H1 (cell line): Measurements from ENCODE around the gene PXT1. TPM values are rescaled to one million over a fixed set of nuclear protein-coding genes. Genes with fewer than 3 reads are reported as not detected.

Experiments used
- CTCF ChIA-PET: fragments of 300-600 bp; sonication (Branson Sonifier 250); formaldehyde crosslinking; loops from one replicate; lab custom pipeline; 2021; ENCODE audit not compliant: partially characterized antibody; lab: Charles Lee
- POLR2A ChIA-PET: fragments of 300-600 bp; sonication (Branson Sonifier 250); formaldehyde crosslinking; loops from one replicate; lab custom pipeline; 2021; ENCODE audit warnings: inconsistent platforms; ENCODE audit not compliant: partially characterized antibody; lab: Charles Lee
- DNase-seq, 2 experiments: peaks; one replicate each; pipeline versions ENCODE4 v3.0.0 to v3.0.0-alpha.2; 2010 to 2022; ENCODE audit warnings: low spot score in 2 of 2, low read depth in 1 of 2, mixed read lengths in 1 of 2
- FAIRE-seq: peaks from 2 replicates; lab custom pipeline; 2011; peaks lifted over from hg19 to GRCh38; lab: Jason Lieb, UNC
- H2AFZ ChIP-seq: 2 replicates; pipeline ENCODE4 v1.8.1; 2012; ENCODE audit warnings: low read length, inconsistent platforms
- H2AK5ac ChIP-seq: 2 replicates; pipeline ENCODE4 v1.6.1; 2013; ENCODE audit warnings: low read depth, low read length
- H2BK120ac ChIP-seq: replicated peaks from 2 replicates; pipeline ENCODE3; 2013; ENCODE audit warnings: low read depth, low read length, inconsistent platforms
- H2BK12ac ChIP-seq: 2 replicates; pipeline ENCODE4 v1.6.1; 2013; ENCODE audit warnings: low read depth, low read length
- H2BK15ac ChIP-seq: 2 replicates; pipeline ENCODE4 v1.6.1; 2013; ENCODE audit warnings: low read length
- H2BK20ac ChIP-seq: 2 replicates; pipeline ENCODE4 v1.6.1; 2013; ENCODE audit warnings: low read length
- H2BK5ac ChIP-seq: 2 replicates; pipeline ENCODE4 v1.6.1; 2013; ENCODE audit warnings: low read depth, low read length
- H3K14ac ChIP-seq: 2 replicates; pipeline ENCODE4 v1.6.1; 2013; ENCODE audit warnings: inconsistent platforms; ENCODE audit not compliant: insufficient read length
- H3K18ac ChIP-seq: 2 replicates; pipeline ENCODE4 v1.6.1; 2013; ENCODE audit warnings: low read length; ENCODE audit errors: extremely low read depth
- H3K23ac ChIP-seq: 2 replicates; pipeline ENCODE4 v1.6.1; 2013; ENCODE audit warnings: inconsistent platforms; ENCODE audit not compliant: insufficient read length
- H3K23me2 ChIP-seq: 2 replicates; pipeline ENCODE4 v1.6.1; 2013; ENCODE audit warnings: low read depth, low read length
- H3K27ac ChIP-seq: 2 replicates; pipeline ENCODE4 v1.6.1; 2011; ENCODE audit warnings: low read depth, low read length, inconsistent platforms
- H3K27me3 ChIP-seq, 4 experiments: replicated peaks in 1 of 4; 1 replicate in 1 of 4; 2 replicates in 3 of 4; pipeline versions ENCODE4 v1.6.1 to v1.8.1; 2011 to 2013; ENCODE audit warnings: low read length in 3 of 4, mild to moderate bottlenecking in 3 of 4, inconsistent platforms in 2 of 4, mixed read lengths in 2 of 4, moderate library complexity in 1 of 4; ENCODE audit not compliant: control insufficient read depth in 3 of 4, insufficient read depth in 3 of 4; ENCODE audit errors: extremely low read depth in 1 of 4
- H3K36me3 ChIP-seq, 4 experiments: 2 replicates each; pipeline versions ENCODE4 v1.6.1 to v1.8.1; 2011 to 2013; ENCODE audit warnings: mild to moderate bottlenecking in 4 of 4, low read length in 3 of 4, moderate library complexity in 2 of 4, control low read depth in 1 of 4, inconsistent platforms in 1 of 4; ENCODE audit not compliant: insufficient read depth in 4 of 4, control insufficient read depth in 2 of 4
- H3K4ac ChIP-seq: replicated peaks from 2 replicates; pipeline ENCODE3; 2013; ENCODE audit warnings: low read length, low read depth, mixed read lengths, inconsistent platforms; ENCODE audit not compliant: insufficient read length
- H3K4me1 ChIP-seq, 4 experiments: replicated peaks in 1 of 4; 1 replicate in 1 of 4; 2 replicates in 3 of 4; pipeline versions ENCODE4 v1.6.1 to v1.8.1; 2011 to 2013; ENCODE audit warnings: low read length in 3 of 4, inconsistent platforms in 2 of 4, mixed read lengths in 1 of 4; ENCODE audit not compliant: insufficient read depth in 4 of 4, control insufficient read depth in 3 of 4
- H3K4me2 ChIP-seq, 2 experiments: 2 replicates each; pipeline versions ENCODE4 v1.6.1 to v1.8.1; 2011 to 2013; ENCODE audit warnings: low read depth in 2 of 2, low read length in 2 of 2, control low read depth in 1 of 2, inconsistent platforms in 1 of 2, mild to moderate bottlenecking in 1 of 2; ENCODE audit not compliant: insufficient read depth in 1 of 2
- H3K4me3 ChIP-seq, 4 experiments: fragments of 200-600, 300-600 bp in 1 of 4; sonication (generic), shearing (Covaris generic), sonication (Bioruptor Twin) in 1 of 4; 2 replicates each; pipeline versions ENCODE4 v1.5.1 to v1.8.1; 2011 to 2016; ENCODE audit warnings: low read length in 4 of 4, low read depth in 3 of 4, control low read depth in 2 of 4, inconsistent platforms in 2 of 4, mild to moderate bottlenecking in 2 of 4, mixed read lengths in 1 of 4, moderate library complexity in 1 of 4; ENCODE audit not compliant: insufficient read depth in 2 of 4; ENCODE audit errors: extremely low read depth in 1 of 4
- H3K56ac ChIP-seq: replicated peaks from 2 replicates; pipeline ENCODE3; 2013; ENCODE audit warnings: low read depth, mild to moderate bottlenecking, mixed read lengths, low read length, inconsistent platforms; ENCODE audit not compliant: insufficient read length
- H3K79me1 ChIP-seq: 2 replicates; pipeline ENCODE4 v1.6.1; 2013; ENCODE audit warnings: low read depth, low read length, control low read depth
- H3K79me2 ChIP-seq, 2 experiments: 2 replicates each; pipeline versions ENCODE4 v1.6.1 to v1.8.1; 2012 to 2013; ENCODE audit warnings: low read length in 2 of 2, mild to moderate bottlenecking in 2 of 2, inconsistent platforms in 1 of 2; ENCODE audit not compliant: insufficient read depth in 2 of 2, control insufficient read depth in 1 of 2
- H3K9ac ChIP-seq, 4 experiments: replicated peaks in 1 of 4; 1 replicate in 1 of 4; 2 replicates in 3 of 4; pipeline versions ENCODE4 v1.6.1 to v1.8.1; 2011 to 2013; ENCODE audit warnings: low read depth in 3 of 4, low read length in 3 of 4, control low read depth in 2 of 4, mild to moderate bottlenecking in 2 of 4, moderate library complexity in 2 of 4, inconsistent platforms in 1 of 4; ENCODE audit errors: extremely low read depth in 1 of 4
- H3K9me3 ChIP-seq, 2 experiments: 2 replicates each; pipeline versions ENCODE4 v1.6.1 to v1.8.1; 2012 to 2013; ENCODE audit warnings: mild to moderate bottlenecking in 2 of 2, moderate library complexity in 2 of 2, control low read depth in 1 of 2, inconsistent platforms in 1 of 2, low read depth in 1 of 2, low read length in 1 of 2, mixed read lengths in 1 of 2; ENCODE audit not compliant: insufficient read depth in 2 of 2
- H4K20me1 ChIP-seq, 2 experiments: replicated peaks in 1 of 2; 2 replicates each; pipeline versions ENCODE3 to v1.8.1; 2011 to 2013; ENCODE audit warnings: inconsistent platforms in 2 of 2, low read length in 2 of 2, mild to moderate bottlenecking in 1 of 2; ENCODE audit not compliant: insufficient read depth in 2 of 2, control insufficient read depth in 1 of 2
- H4K5ac ChIP-seq: 2 replicates; pipeline ENCODE4 v1.6.1; 2013; ENCODE audit warnings: low read length, low read depth, mixed read lengths, inconsistent platforms; ENCODE audit not compliant: insufficient read length
- H4K8ac ChIP-seq: 2 replicates; pipeline ENCODE4 v1.8.0; 2013; ENCODE audit warnings: mild to moderate bottlenecking, moderate library complexity, low read length, inconsistent platforms; ENCODE audit not compliant: insufficient read depth; ENCODE audit errors: extremely low read depth
- H4K91ac ChIP-seq: replicated peaks from 2 replicates; pipeline ENCODE3; 2013; ENCODE audit warnings: low read length, mixed read lengths, inconsistent platforms; ENCODE audit not compliant: insufficient read length
- ASH2L ChIP-seq: fragments of 200-600, 300-600 bp; sonication (generic); IDR thresholded peaks from one replicate; pipeline ENCODE4 v1.7.1; 2017; ENCODE audit warnings: low read length
- ATF3 ChIP-seq: IDR thresholded peaks from 2 replicates; pipeline ENCODE4 v1.6.1; 2011; ENCODE audit warnings: low read depth, mild to moderate bottlenecking, low read length; ENCODE audit not compliant: insufficient read depth
- BRCA1 ChIP-seq: IDR thresholded peaks from 2 replicates; pipeline ENCODE4 v1.6.1; 2012; ENCODE audit warnings: low read depth, low read length, improper control_type of control experiment
- CREB1 ChIP-seq: IDR thresholded peaks from 2 replicates; pipeline ENCODE4 v1.6.1; 2012; ENCODE audit warnings: inconsistent platforms
- CTBP2 ChIP-seq: IDR thresholded peaks from 2 replicates; pipeline ENCODE4 v1.7.0; 2011; ENCODE audit warnings: borderline replicate concordance, mild to moderate bottlenecking, moderate library complexity, mixed read lengths, low read length; ENCODE audit not compliant: insufficient read depth, insufficient read length
- EGR1 ChIP-seq: IDR thresholded peaks from 2 replicates; pipeline ENCODE4 v1.6.1; 2011; ENCODE audit warnings: low read depth, low read length, borderline replicate concordance
- FOSL1 ChIP-seq: IDR thresholded peaks from 2 replicates; pipeline ENCODE4 v1.6.1; 2011; ENCODE audit warnings: mild to moderate bottlenecking, low read depth, low read length, moderate library complexity; ENCODE audit not compliant: insufficient read depth
- GABPA ChIP-seq: IDR thresholded peaks from 2 replicates; pipeline ENCODE4 v1.6.1; 2011; ENCODE audit warnings: mild to moderate bottlenecking, low read length, moderate library complexity, borderline replicate concordance; ENCODE audit not compliant: insufficient read depth
- KDM1A ChIP-seq: fragments of 200-600, 300-600 bp; sonication (generic); IDR thresholded peaks from 2 replicates; pipeline ENCODE4 v1.7.1; 2016; ENCODE audit warnings: mild to moderate bottlenecking, low read length, borderline replicate concordance
- MAFK ChIP-seq: IDR thresholded peaks from 2 replicates; pipeline ENCODE4 v1.6.1; 2012; ENCODE audit warnings: low read depth, mild to moderate bottlenecking, improper control_type of control experiment, low read length
- POLR2A ChIP-seq, 2 experiments: IDR thresholded peaks; 1 replicate in 1 of 2; 2 replicates in 1 of 2; pipeline ENCODE4 v1.6.1; 2011; ENCODE audit warnings: low read depth in 2 of 2, low read length in 2 of 2, mild to moderate bottlenecking in 2 of 2; ENCODE audit errors: control extremely low read depth in 1 of 2
- SRF ChIP-seq: IDR thresholded peaks from 2 replicates; pipeline ENCODE4 v1.6.1; 2011; ENCODE audit warnings: mild to moderate bottlenecking, low read depth, low read length, moderate library complexity
- TAF1 ChIP-seq: IDR thresholded peaks from 2 replicates; pipeline ENCODE4 v1.6.1; 2011; ENCODE audit warnings: mild to moderate bottlenecking, low read depth, low read length
- TBP ChIP-seq: IDR thresholded peaks from 2 replicates; pipeline ENCODE4 v1.6.1; 2011; ENCODE audit warnings: low read depth, low read length, improper control_type of control experiment
- WGBS, 2 experiments: shearing (Covaris generic) in 1 of 2; methylation state at CpG; one replicate each; pipeline versions ENCODE4 v1.1.6 to v1.1.7; 2013 to 2015; ENCODE audit warnings: low lambda C conversion rate in 2 of 2, mixed read lengths in 2 of 2, inconsistent platforms in 1 of 2, low coverage in 1 of 2, missing lambda C conversion rate in 1 of 2; ENCODE audit not compliant: insufficient replicate concordance in 2 of 2, insufficient coverage in 1 of 2, insufficient read length in 1 of 2; ENCODE audit errors: extremely low coverage in 1 of 2, missing lambda C conversion rate in 1 of 2; 5-methylcytosine and 5-hydroxymethylcytosine counted together
- polyA plus RNA-seq, 7 experiments: library from polyadenylated mRNA; depleted of rRNA in 3 of 7; stranded (reverse) in 5 of 7; unstranded in 2 of 7; fragments of >200 nt in 5 of 7; fragments of 200-250 nt in 2 of 7; gene quantifications; 1 replicate in 5 of 7; 2 replicates in 1 of 7; 4 replicates in 1 of 7; pipeline versions ENCODE4 v1.2.1 to v1.2.3, GENCODE V29; 2011 to 2013; ENCODE audit warnings: missing spikeins in 2 of 7, mixed read lengths in 2 of 7
- total RNA-seq: library from RNA; stranded (reverse); fragmentation: NEBNext Ultra II Directional; extraction: Animal tissue kit (Norgen Biotek cat#: 25700); gene quantifications from 2 replicates; pipeline ENCODE4 v1.2.1, GENCODE V29; 2021

Gene PXT1
- total and polyA plus RNA-seq, 2 of the 8 experiments (the other 6 are each of a cell fraction or from before 2014, with no cell fraction given), result 0.06 TPM; not detected in 1

- no peak for FAIRE-seq
Measured at GRCh38 chr6:36378243-36378920, 64.3 kb downstream of the PXT1 start.

More at GRCh38 chr6:36378243-36378920, 64.3 kb downstream of the PXT1 start:
- H3K23ac ChIP-seq, result no peak overlapping the region
- H3K56ac ChIP-seq, result no peak overlapping the region
- H4K5ac ChIP-seq, result no peak overlapping the region
- H2BK20ac ChIP-seq, result no peak overlapping the region
- H3K23me2 ChIP-seq, result no peaks in the 10 kb centered on the region
- H2AFZ ChIP-seq, result no peak overlapping the region
- POLR2A ChIA-PET, result no interaction called here
- no peak overlapping the region for H4K8ac ChIP-seq
- H2BK15ac ChIP-seq, result no peak overlapping the region
- WGBS, 2 experiments, result 99% methylated on average over 4 of the region's 4 CpGs; no CpG with 5 or more reads in 1 of the 2 experiments
- no peak overlapping the region for H3K4me2 ChIP-seq
- no peaks in the 10 kb centered on the region for H3K79me2 ChIP-seq
- no peak overlapping the region for H2BK12ac ChIP-seq
- H2BK120ac ChIP-seq, result no peak overlapping the region
- no peak for TF ChIP-seq MAFK
- TF ChIP-seq ASH2L, result no peak
- TF ChIP-seq CREB1, result no peak
- no peak for TF ChIP-seq GABPA
- no peak for TF ChIP-seq CTBP2
- no peak for TF ChIP-seq KDM1A
- no peak for TF ChIP-seq TAF1
- no peak for TF ChIP-seq SRF
- no peak for TF ChIP-seq ATF3
- no peak for TF ChIP-seq BRCA1
- no peak for TF ChIP-seq POLR2A (IDR thresholded peaks at IDR 0.05; ENCODE audit: control extremely low read depth in 1 of 2, low read depth in 2 of 2, low read length in 2 of 2)
- no peak for TF ChIP-seq EGR1
- no peak for TF ChIP-seq TBP
- no peak for TF ChIP-seq FOSL1
- H3K9ac ChIP-seq, result no peak overlapping the region
- H3K9me3 ChIP-seq, result no peaks in the 10 kb centered on the region
- no peak overlapping the region for H3K4me3 ChIP-seq
- no peak for DNase-seq
- H4K91ac ChIP-seq, result no peak overlapping the region
- no peak overlapping the region for H3K27ac ChIP-seq
- H2BK5ac ChIP-seq, result no peak overlapping the region
- H3K18ac ChIP-seq, result no peak overlapping the region
- peaks cover 0 to 8% (median 5%) of the 10 kb centered on the region in 4 experiments; a peak in 4 of 7 replicates for H3K4me1 ChIP-seq
- no peaks in the 10 kb centered on the region for H3K36me3 ChIP-seq
- H3K79me1 ChIP-seq, result no peaks in the 10 kb centered on the region
- peaks cover 0 to 2% (median 0%) of the 10 kb centered on the region in 4 experiments; a peak in 1 of 7 replicates for H3K27me3 ChIP-seq
- no peaks in the 10 kb centered on the region for H4K20me1 ChIP-seq
- CTCF ChIA-PET, result no interaction called here
- H2AK5ac ChIP-seq, result no peak overlapping the region
- H3K14ac ChIP-seq, result no peak overlapping the region
- no peak overlapping the region for H3K4ac ChIP-seq
